Stimulated activated CD4-positive, alpha-beta T cell treated with anti-CD3 and anti-CD28 coated beads, Interleukin-1b, Interleukin-23, amount 100 ng/mL, for 1 hour (primary cell): ENCODE results near the gene POU2AF1.
A peak's percentile ranks its signal among the peaks of the same experiment; 100 is the strongest.

Experiments
- DNase-seq, 2 donors: peaks; one replicate each; pipeline ENCODE4 v3.0.0-alpha.2; 2020; ENCODE audit warnings: low read depth in 2 of 2

Gene POU2AF1

GRCh38 chr11:111378861-111379601 lies at the start of gene POU2AF1:
Gene POU2AF1, minus strand, starts transcription at chr11:111379275. Its CDS starts 98 bp downstream, at chr11:111379177.
- peak; percentile 19 to 29 for DNase-seq

- DNase-seq: no peak
These were observed 49.2 kb upstream of the POU2AF1 start for GRCh38 chr11:111428113-111428876.

- DNase-seq: no peak
These were observed 48.4 kb upstream of the POU2AF1 start for GRCh38 chr11:111427471-111427912.

GRCh38 chr11:111426617-111427016 lies 47.5 kb upstream of the POU2AF1 start:
- DNase-seq: no peak

GRCh38 chr11:111423250-111423615 lies 44.2 kb upstream of the POU2AF1 start:
- no peak for DNase-seq

GRCh38 chr11:111422494-111423249 lies 43.6 kb upstream of the POU2AF1 start:
- peak in 1 of 2 donors; percentile 47 for DNase-seq

- no peak for DNase-seq
These were observed 42.2 kb upstream of the POU2AF1 start for GRCh38 chr11:111421251-111421650.

GRCh38 chr11:111419641-111420327 lies 40.7 kb upstream of the POU2AF1 start:
- no peak for DNase-seq

- no peak for DNase-seq
These were observed 40.1 kb upstream of the POU2AF1 start for GRCh38 chr11:111419181-111419580.

- DNase-seq: no peak
These were observed 39.3 kb upstream of the POU2AF1 start for GRCh38 chr11:111418436-111418787.

GRCh38 chr11:111417766-111418435 lies 38.8 kb upstream of the POU2AF1 start:
- DNase-seq: no peak

GRCh38 chr11:111417011-111417765 lies 38.1 kb upstream of the POU2AF1 start:
- no peak for DNase-seq

GRCh38 chr11:111416231-111416960 lies 37.3 kb upstream of the POU2AF1 start:
- DNase-seq: no peak

- no peak for DNase-seq
These were observed 35.9 kb upstream of the POU2AF1 start for GRCh38 chr11:111414936-111415335.

GRCh38 chr11:111414267-111414931 lies 35.3 kb upstream of the POU2AF1 start:
- DNase-seq: no peak

- no peak for DNase-seq
These were observed 34.8 kb upstream of the POU2AF1 start for GRCh38 chr11:111413849-111414248.

GRCh38 chr11:111412293-111412692 lies 33.2 kb upstream of the POU2AF1 start:
- DNase-seq: no peak

GRCh38 chr11:111411456-111411855 lies 32.4 kb upstream of the POU2AF1 start:
- DNase-seq: no peak

- DNase-seq: no peak
These were observed 31.9 kb upstream of the POU2AF1 start for GRCh38 chr11:111410951-111411350.
